HCT116 (cell line): ENCODE data around the gene LRRFIP1. TPM values are rescaled to one million over a fixed set of nuclear protein-coding genes. Genes with fewer than 3 reads are reported as not detected.

Experiments
- ATAC-seq: fragments of 200-7000 bp; cut with Tn5 transposase; 2 replicates; pipeline ENCODE4 v1.9.1; 2020; ENCODE audit warnings: mild to moderate bottlenecking, moderate library complexity
- BruUV-seq: library from RNA; stranded (reverse); fragments of 400-500 nt; replicated peaks from 2 replicates; lab custom pipeline; 2021; lab: Mats Ljungman, UMichigan
- CTCF ChIA-PET: fragments of 300-600 bp; sonication (Branson Sonifier 250); formaldehyde crosslinking; loops from one replicate; lab custom pipeline; 2021; ENCODE audit warnings: antibody characterized with exemption; lab: Charles Lee
- POLR2A ChIA-PET: fragments of 300-600, 350-600 bp; sonication (Branson Sonifier 250); formaldehyde crosslinking; loops from one replicate; lab custom pipeline; 2021; ENCODE audit warnings: antibody characterized with exemption; lab: Charles Lee
- RAD21 ChIA-PET, 2 experiments: fragments of 300-600 bp; sonication (Branson Sonifier 250); formaldehyde crosslinking; loops; one replicate each; lab custom pipeline; 2023; ENCODE audit warnings: low total read pairs in 2 of 2; ENCODE audit not compliant: uncharacterized antibody in 2 of 2, unreplicated experiment in 2 of 2, low non-redundant PET in 1 of 2; lab: Charles Lee
- DNase-seq: peaks from one replicate; pipeline ENCODE4 v3.0.0-alpha.2; 2010; ENCODE audit warnings: low read depth, low spot score
- H2AFZ ChIP-seq: fragments of 200-600 bp; shearing (Covaris generic), sonication (generic); 2 replicates; pipeline ENCODE4 v1.6.1; 2017; ENCODE audit warnings: low read depth, mixed run types, mixed read lengths, antibody characterized with exemption, low read length; ENCODE audit not compliant: poor library complexity, severe bottlenecking
- H3K27ac ChIP-seq: 2 replicates; pipeline ENCODE4 v1.5.1; 2012; ENCODE audit warnings: low read depth, low read length
- H3K27me3 ChIP-seq: fragments of 200-600 bp; sonication (generic); 2 replicates; pipeline ENCODE4 v1.6.1; 2016; ENCODE audit warnings: mixed run types, low read length, mixed read lengths; ENCODE audit not compliant: insufficient read depth
- H3K36me3 ChIP-seq, 2 experiments: fragments of 200-500 bp in 1 of 2; fragments of 200-600 bp in 1 of 2; sonication (Bioruptor generic) in 1 of 2; sonication (generic) in 1 of 2; 2 replicates each; pipeline versions ENCODE4 v1.5.1 to v1.6.1; 2014 to 2016; ENCODE audit warnings: low read length in 2 of 2, inconsistent platforms in 1 of 2, mixed read lengths in 1 of 2, mixed run types in 1 of 2; ENCODE audit not compliant: insufficient read depth in 2 of 2, control insufficient read depth in 1 of 2
- H3K4me1 ChIP-seq, 2 experiments: fragments of 200-600 bp in 1 of 2; sonication (generic) in 1 of 2; 2 replicates each; pipeline versions ENCODE4 v1.5.1 to v1.6.1; 2012 to 2017; ENCODE audit warnings: low read length in 2 of 2, inconsistent platforms in 1 of 2, mild to moderate bottlenecking in 1 of 2, mixed read lengths in 1 of 2, mixed run types in 1 of 2, moderate library complexity in 1 of 2; ENCODE audit not compliant: insufficient read depth in 2 of 2, control insufficient read depth in 1 of 2
- H3K4me2 ChIP-seq: fragments of 200-600 bp; sonication (generic); 2 replicates; pipeline ENCODE4 v1.6.1; 2017; ENCODE audit warnings: mixed run types, low read length, mixed read lengths
- H3K4me3 ChIP-seq, 2 experiments: fragments of 200-600 bp in 1 of 2; sonication (generic) in 1 of 2; replicated peaks in 1 of 2; 2 replicates each; pipeline ENCODE4 v1.5.1; 2011 to 2016; ENCODE audit warnings: low read length in 2 of 2, control low read depth in 1 of 2, low read depth in 1 of 2, mild to moderate bottlenecking in 1 of 2, mixed read lengths in 1 of 2, mixed run types in 1 of 2
- H3K79me2 ChIP-seq: fragments of 200-600 bp; sonication (generic); 2 replicates; pipeline ENCODE4 v1.6.1; 2017; ENCODE audit warnings: mild to moderate bottlenecking, mixed run types, low read length, moderate library complexity, mixed read lengths; ENCODE audit not compliant: insufficient read depth
- H3K9ac ChIP-seq: fragments of 200-600 bp; sonication (generic); 2 replicates; pipeline ENCODE4 v1.6.1; 2016; ENCODE audit warnings: low read length, mixed read lengths
- H3K9me2 ChIP-seq: fragments of 200-600 bp; sonication (generic), shearing (Covaris generic); 2 replicates; pipeline ENCODE4 v1.6.1; 2017; ENCODE audit warnings: mixed run types, mild to moderate bottlenecking, moderate library complexity; ENCODE audit not compliant: insufficient read depth
- H3K9me3 ChIP-seq, 2 experiments: fragments of 200-500 bp in 1 of 2; fragments of 200-600 bp in 1 of 2; sonication (Bioruptor generic) in 1 of 2; sonication (generic) in 1 of 2; 2 replicates each; pipeline ENCODE4 v1.6.1; 2014 to 2017; ENCODE audit warnings: low read length in 2 of 2, mixed read lengths in 2 of 2, inconsistent platforms in 1 of 2, low read depth in 1 of 2, mild to moderate bottlenecking in 1 of 2, mixed run types in 1 of 2, moderate library complexity in 1 of 2; ENCODE audit not compliant: control insufficient read depth in 1 of 2, insufficient read depth in 1 of 2
- H4K20me1 ChIP-seq: fragments of 200-600 bp; sonication (generic), shearing (Covaris generic); 2 replicates; pipeline ENCODE4 v1.6.1; 2017; ENCODE audit warnings: mixed run types, mild to moderate bottlenecking, moderate library complexity; ENCODE audit not compliant: insufficient read depth
- EGR1 ChIP-seq: IDR thresholded peaks from 2 replicates; pipeline ENCODE4 v1.6.1; 2012; ENCODE audit warnings: low read depth
- ELF1 ChIP-seq: IDR thresholded peaks from 2 replicates; pipeline ENCODE4 v1.6.1; 2012; ENCODE audit warnings: low read depth, borderline replicate concordance
- EZH2 ChIP-seq: fragments of 200-600 bp; sonication (generic); IDR thresholded peaks from 2 replicates; pipeline ENCODE4 v1.6.1; 2017; ENCODE audit warnings: antibody characterized with exemption, mixed run types
- EZH2phosphoT487 ChIP-seq: fragments of 200-600 bp; IDR thresholded peaks from 2 replicates; pipeline ENCODE4 v1.6.1; 2018; ENCODE audit warnings: antibody characterized with exemption, borderline replicate concordance
- JUND ChIP-seq: IDR thresholded peaks from 2 replicates; pipeline ENCODE4 v1.6.1; 2012
- POLR2A ChIP-seq: IDR thresholded peaks from 2 replicates; pipeline ENCODE4 v1.7.0; 2011; ENCODE audit warnings: borderline replicate concordance; ENCODE audit not compliant: insufficient read depth, insufficient read length; ENCODE audit errors: extremely low read depth
- POLR2AphosphoS5 ChIP-seq: IDR thresholded peaks from 2 replicates; pipeline ENCODE4 v1.6.1; 2011; ENCODE audit warnings: mild to moderate bottlenecking, low read depth, low read length, moderate library complexity
- RAD21 ChIP-seq: IDR thresholded peaks from 2 replicates; pipeline ENCODE4 v1.6.1; 2012; ENCODE audit warnings: low read depth, mild to moderate bottlenecking
- SIN3A ChIP-seq: IDR thresholded peaks from 2 replicates; pipeline ENCODE4 v1.6.1; 2012; ENCODE audit warnings: low read depth
- SP1 ChIP-seq: IDR thresholded peaks from 2 replicates; pipeline ENCODE4 v1.6.1; 2012; ENCODE audit warnings: low read depth
- ZFX ChIP-seq: fragments of 450-650 bp; IDR thresholded peaks from 2 replicates; pipeline ENCODE4 v1.6.1; 2017
- intact Hi-C: fragments of 100-400 bp; cut with micrococcal nuclease; formaldehyde crosslinking; loops from 2 replicates; pipeline ENCODE4 v1.10.0; 2022
- total RNA-seq: library from RNA; stranded (reverse); gene quantifications from one replicate; pipeline ENCODE4 v1.2.1, GENCODE V29; 2021; ENCODE audit not compliant: unreplicated experiment
- TF ChIP-seq, protein P1 (sequence below): IDR thresholded peaks from 2 replicates; pipeline ENCODE4 v1.6.1; 2012; ENCODE audit warnings: low read depth
- TF ChIP-seq, protein P2 (sequence below): IDR thresholded peaks from 2 replicates; pipeline ENCODE4 v1.6.1; 2012
- TF ChIP-seq, protein P3 (sequence below), 3 experiments: fragments of 200-600 bp in 1 of 3; sonication (generic) in 1 of 3; IDR thresholded peaks in 2 of 3; conservative IDR thresholded peaks in 1 of 3; 2 replicates each; pipeline ENCODE4 v1.5.1; 2012 to 2017; ENCODE audit warnings: low read depth in 2 of 3, low read length in 2 of 3, antibody characterized with exemption in 1 of 3, borderline replicate concordance in 1 of 3, control low read depth in 1 of 3, mild to moderate bottlenecking in 1 of 3, mixed read lengths in 1 of 3, mixed run types in 1 of 3, moderate library complexity in 1 of 3; ENCODE audit not compliant: insufficient read depth in 1 of 3
- TF ChIP-seq, protein P4 (sequence below): IDR thresholded peaks from 2 replicates; pipeline ENCODE4 v1.6.1; 2011; ENCODE audit warnings: mild to moderate bottlenecking, low read length, moderate library complexity; ENCODE audit not compliant: insufficient replicate concordance; ENCODE audit errors: extremely low read depth

LRRFIP1 gene
- total RNA-seq, 1 experiment from 2014 or later, result 76.9 TPM

- Histone ChIP-seq H3K9ac (no peak overlapping the region), H3K27ac (no peak overlapping the region), H2AFZ (no peak overlapping the region), H3K4me3 (no peak overlapping the region), H3K27me3 (no peaks in the 10 kb centered on the region), H3K79me2 (no peaks in the 10 kb centered on the region), H3K9me2 (no peaks in the 10 kb centered on the region), H3K4me1 (no peaks in the 10 kb centered on the region), H3K4me2 (no peak overlapping the region), H3K36me3 (peaks cover 9 to 18% of the 10 kb centered on the region in 2 experiments; a peak in 3 of 4 replicates), H3K9me3 (no peaks in the 10 kb centered on the region), H4K20me1 (no peaks in the 10 kb centered on the region)
- RAD21 ChIA-PET, result no interaction called here
- no peak for DNase-seq
- TF ChIP-seq POLR2A (no peak), ELF1 (no peak), POLR2AphosphoS5 (no peak), SIN3A (no peak), SP1 (no peak), JUND (no peak), RAD21 (no peak), ZFX (no peak), EZH2phosphoT487 (no peak), EGR1 (no peak), EZH2 (no peak)
- TF ChIP-seq, protein P1, sequence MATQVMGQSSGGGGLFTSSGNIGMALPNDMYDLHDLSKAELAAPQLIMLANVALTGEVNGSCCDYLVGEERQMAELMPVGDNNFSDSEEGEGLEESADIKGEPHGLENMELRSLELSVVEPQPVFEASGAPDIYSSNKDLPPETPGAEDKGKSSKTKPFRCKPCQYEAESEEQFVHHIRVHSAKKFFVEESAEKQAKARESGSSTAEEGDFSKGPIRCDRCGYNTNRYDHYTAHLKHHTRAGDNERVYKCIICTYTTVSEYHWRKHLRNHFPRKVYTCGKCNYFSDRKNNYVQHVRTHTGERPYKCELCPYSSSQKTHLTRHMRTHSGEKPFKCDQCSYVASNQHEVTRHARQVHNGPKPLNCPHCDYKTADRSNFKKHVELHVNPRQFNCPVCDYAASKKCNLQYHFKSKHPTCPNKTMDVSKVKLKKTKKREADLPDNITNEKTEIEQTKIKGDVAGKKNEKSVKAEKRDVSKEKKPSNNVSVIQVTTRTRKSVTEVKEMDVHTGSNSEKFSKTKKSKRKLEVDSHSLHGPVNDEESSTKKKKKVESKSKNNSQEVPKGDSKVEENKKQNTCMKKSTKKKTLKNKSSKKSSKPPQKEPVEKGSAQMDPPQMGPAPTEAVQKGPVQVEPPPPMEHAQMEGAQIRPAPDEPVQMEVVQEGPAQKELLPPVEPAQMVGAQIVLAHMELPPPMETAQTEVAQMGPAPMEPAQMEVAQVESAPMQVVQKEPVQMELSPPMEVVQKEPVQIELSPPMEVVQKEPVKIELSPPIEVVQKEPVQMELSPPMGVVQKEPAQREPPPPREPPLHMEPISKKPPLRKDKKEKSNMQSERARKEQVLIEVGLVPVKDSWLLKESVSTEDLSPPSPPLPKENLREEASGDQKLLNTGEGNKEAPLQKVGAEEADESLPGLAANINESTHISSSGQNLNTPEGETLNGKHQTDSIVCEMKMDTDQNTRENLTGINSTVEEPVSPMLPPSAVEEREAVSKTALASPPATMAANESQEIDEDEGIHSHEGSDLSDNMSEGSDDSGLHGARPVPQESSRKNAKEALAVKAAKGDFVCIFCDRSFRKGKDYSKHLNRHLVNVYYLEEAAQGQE, result no peak
- TF ChIP-seq, protein P2, sequence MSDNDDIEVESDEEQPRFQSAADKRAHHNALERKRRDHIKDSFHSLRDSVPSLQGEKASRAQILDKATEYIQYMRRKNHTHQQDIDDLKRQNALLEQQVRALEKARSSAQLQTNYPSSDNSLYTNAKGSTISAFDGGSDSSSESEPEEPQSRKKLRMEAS, result no peak
- TF ChIP-seq, protein P3, sequence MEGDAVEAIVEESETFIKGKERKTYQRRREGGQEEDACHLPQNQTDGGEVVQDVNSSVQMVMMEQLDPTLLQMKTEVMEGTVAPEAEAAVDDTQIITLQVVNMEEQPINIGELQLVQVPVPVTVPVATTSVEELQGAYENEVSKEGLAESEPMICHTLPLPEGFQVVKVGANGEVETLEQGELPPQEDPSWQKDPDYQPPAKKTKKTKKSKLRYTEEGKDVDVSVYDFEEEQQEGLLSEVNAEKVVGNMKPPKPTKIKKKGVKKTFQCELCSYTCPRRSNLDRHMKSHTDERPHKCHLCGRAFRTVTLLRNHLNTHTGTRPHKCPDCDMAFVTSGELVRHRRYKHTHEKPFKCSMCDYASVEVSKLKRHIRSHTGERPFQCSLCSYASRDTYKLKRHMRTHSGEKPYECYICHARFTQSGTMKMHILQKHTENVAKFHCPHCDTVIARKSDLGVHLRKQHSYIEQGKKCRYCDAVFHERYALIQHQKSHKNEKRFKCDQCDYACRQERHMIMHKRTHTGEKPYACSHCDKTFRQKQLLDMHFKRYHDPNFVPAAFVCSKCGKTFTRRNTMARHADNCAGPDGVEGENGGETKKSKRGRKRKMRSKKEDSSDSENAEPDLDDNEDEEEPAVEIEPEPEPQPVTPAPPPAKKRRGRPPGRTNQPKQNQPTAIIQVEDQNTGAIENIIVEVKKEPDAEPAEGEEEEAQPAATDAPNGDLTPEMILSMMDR (IDR thresholded peaks at IDR 0.05 in 2 of 3, conservative IDR thresholded peaks at IDR 0.05 in 1 of 3; ENCODE audit: borderline replicate concordance in 1 of 3, insufficient read depth in 1 of 3, low read depth in 2 of 3, low read length in 2 of 3), result no peak
- TF ChIP-seq, protein P4, sequence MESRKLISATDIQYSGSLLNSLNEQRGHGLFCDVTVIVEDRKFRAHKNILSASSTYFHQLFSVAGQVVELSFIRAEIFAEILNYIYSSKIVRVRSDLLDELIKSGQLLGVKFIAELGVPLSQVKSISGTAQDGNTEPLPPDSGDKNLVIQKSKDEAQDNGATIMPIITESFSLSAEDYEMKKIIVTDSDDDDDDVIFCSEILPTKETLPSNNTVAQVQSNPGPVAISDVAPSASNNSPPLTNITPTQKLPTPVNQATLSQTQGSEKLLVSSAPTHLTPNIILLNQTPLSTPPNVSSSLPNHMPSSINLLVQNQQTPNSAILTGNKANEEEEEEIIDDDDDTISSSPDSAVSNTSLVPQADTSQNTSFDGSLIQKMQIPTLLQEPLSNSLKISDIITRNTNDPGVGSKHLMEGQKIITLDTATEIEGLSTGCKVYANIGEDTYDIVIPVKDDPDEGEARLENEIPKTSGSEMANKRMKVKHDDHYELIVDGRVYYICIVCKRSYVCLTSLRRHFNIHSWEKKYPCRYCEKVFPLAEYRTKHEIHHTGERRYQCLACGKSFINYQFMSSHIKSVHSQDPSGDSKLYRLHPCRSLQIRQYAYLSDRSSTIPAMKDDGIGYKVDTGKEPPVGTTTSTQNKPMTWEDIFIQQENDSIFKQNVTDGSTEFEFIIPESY, result no peak
- intact Hi-C loops, result no loop called here
- POLR2A ChIA-PET, result no interaction called here
- CTCF ChIA-PET, result no interaction called here
- BruUV-seq, result no TSS peak
- no peak for ATAC-seq
Observed at GRCh38 chr2:237779521-237779920, 152.1 kb downstream of the LRRFIP1 start.
